Panc1 (cell line): ENCODE measurements around the gene ZNF654. TPM values are rescaled to one million over a fixed set of nuclear protein-coding genes. Genes with fewer than 3 reads are reported as not detected.

ENCODE experiments used
- ATAC-seq: fragments of 200-7000 bp; cut with Tn5 transposase; 2 replicates; pipeline ENCODE4 v1.9.1; 2020; ENCODE audit warnings: mild to moderate bottlenecking, moderate library complexity
- BruUV-seq: library from RNA; stranded (reverse); fragments of 400-500 nt; replicated peaks from 2 replicates; lab custom pipeline; 2021; lab: Mats Ljungman, UMichigan
- CTCF ChIA-PET: fragments of 300-600 bp; sonication (Branson Sonifier 250); formaldehyde crosslinking; loops from one replicate; lab custom pipeline; 2022; ENCODE audit warnings: antibody characterized with exemption; lab: Charles Lee
- POLR2A ChIA-PET: fragments of 300-600 bp; sonication (Branson Sonifier 250); formaldehyde crosslinking; loops from one replicate; lab custom pipeline; 2022; ENCODE audit warnings: antibody characterized with exemption; lab: Charles Lee
- DNase-seq: peaks from one replicate; pipeline ENCODE4 v3.0.0-alpha.2; 2010; ENCODE audit warnings: low read depth, low spot score
- H3K27ac ChIP-seq: 2 replicates; pipeline ENCODE4 v1.5.1; 2011; ENCODE audit warnings: mild to moderate bottlenecking, low read length, inconsistent platforms
- H3K27me3 ChIP-seq: fragments of 200-500 bp; sonication (Bioruptor generic); 2 replicates; pipeline ENCODE4 v1.6.0; 2014; ENCODE audit warnings: low read length, inconsistent platforms; ENCODE audit not compliant: control insufficient read depth, insufficient read depth
- H3K36me3 ChIP-seq: fragments of 200-500 bp; sonication (Bioruptor generic); 2 replicates; pipeline ENCODE4 v1.5.1; 2014; ENCODE audit warnings: inconsistent platforms, mild to moderate bottlenecking, low read length, moderate library complexity; ENCODE audit not compliant: control insufficient read depth, insufficient read depth
- H3K4me1 ChIP-seq: 2 replicates; pipeline ENCODE4 v1.5.1; 2011; ENCODE audit warnings: inconsistent platforms, mild to moderate bottlenecking, low read length, moderate library complexity; ENCODE audit not compliant: control insufficient read depth, insufficient read depth
- H3K4me3 ChIP-seq, 2 experiments: 2 replicates each; pipeline ENCODE4 v1.5.1; 2011 to 2012; ENCODE audit warnings: low read depth in 2 of 2, low read length in 2 of 2, mild to moderate bottlenecking in 2 of 2, inconsistent platforms in 1 of 2, moderate library complexity in 1 of 2
- H3K9me3 ChIP-seq: fragments of 200-500 bp; sonication (Bioruptor generic); 2 replicates; pipeline ENCODE4 v1.5.1; 2014; ENCODE audit warnings: low read depth, mild to moderate bottlenecking, inconsistent platforms, low read length, moderate library complexity; ENCODE audit not compliant: control insufficient read depth, insufficient read depth
- CTCF ChIP-seq: fragments of 450-650 bp; IDR thresholded peaks from 2 replicates; pipeline ENCODE4 v1.5.1; 2017; ENCODE audit warnings: mild to moderate bottlenecking
- POLR2AphosphoS5 ChIP-seq: IDR thresholded peaks from 2 replicates; pipeline ENCODE4 v1.6.1; 2012; ENCODE audit warnings: mild to moderate bottlenecking, low read depth, low read length, moderate library complexity
- REST ChIP-seq, 2 experiments: IDR thresholded peaks; 2 replicates each; pipeline ENCODE4 v1.6.1; 2011 to 2012; ENCODE audit warnings: low read depth in 2 of 2, control low read depth in 1 of 2, low read length in 1 of 2, mild to moderate bottlenecking in 1 of 2, moderate library complexity in 1 of 2; ENCODE audit not compliant: insufficient read depth in 1 of 2
- SIN3A ChIP-seq: IDR thresholded peaks from 2 replicates; pipeline ENCODE4 v1.6.1; 2012; ENCODE audit warnings: low read depth, mild to moderate bottlenecking, low read length, moderate library complexity, borderline replicate concordance; ENCODE audit not compliant: insufficient read depth
- TCF7L2 ChIP-seq: IDR thresholded peaks from 2 replicates; pipeline ENCODE4 v1.6.1; 2011; ENCODE audit warnings: mild to moderate bottlenecking, low read depth, low read length, inconsistent platforms
- in situ Hi-C: cut with HindIII; loops from 2 replicates; pipeline ENCODE4 v1.10.0; 2016; ENCODE audit warnings: low sequenced_read_pairs, low pct_unique_long_range_greater_than_20kb
- intact Hi-C: fragments of 100-400 bp; cut with micrococcal nuclease; formaldehyde crosslinking; loops from one replicate; pipeline ENCODE4 v1.10.0; 2022; ENCODE audit not compliant: unreplicated experiment
- total RNA-seq: library from RNA; stranded (reverse); gene quantifications from one replicate; pipeline ENCODE4 v1.2.1, GENCODE V29; 2021; ENCODE audit not compliant: unreplicated experiment

Gene ZNF654
- total RNA-seq, 1 experiment from 2014 or later: 10.0 TPM

DNA sequence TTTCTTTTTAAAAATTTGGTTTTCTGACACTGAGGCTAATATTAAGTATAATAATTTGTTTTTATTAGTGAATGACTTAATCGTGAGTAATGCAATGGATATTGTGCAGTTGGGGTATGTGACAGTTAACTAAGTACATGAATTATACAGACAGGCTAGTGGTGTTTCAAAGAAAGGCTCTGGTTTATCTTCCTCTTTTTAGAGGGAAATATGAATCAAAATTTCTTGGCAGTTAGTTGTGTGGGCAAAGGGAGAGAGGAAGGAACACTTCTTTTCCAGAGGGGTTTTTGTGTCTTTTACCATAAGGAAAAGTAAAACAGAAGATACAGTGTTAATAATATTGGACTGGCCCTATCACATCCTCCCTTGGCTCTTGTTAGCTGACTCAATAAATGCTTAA is 2.7 kb downstream of the ZNF654 start:
- in situ Hi-C loops: no loop called here
- ATAC-seq: no peak

DNA sequence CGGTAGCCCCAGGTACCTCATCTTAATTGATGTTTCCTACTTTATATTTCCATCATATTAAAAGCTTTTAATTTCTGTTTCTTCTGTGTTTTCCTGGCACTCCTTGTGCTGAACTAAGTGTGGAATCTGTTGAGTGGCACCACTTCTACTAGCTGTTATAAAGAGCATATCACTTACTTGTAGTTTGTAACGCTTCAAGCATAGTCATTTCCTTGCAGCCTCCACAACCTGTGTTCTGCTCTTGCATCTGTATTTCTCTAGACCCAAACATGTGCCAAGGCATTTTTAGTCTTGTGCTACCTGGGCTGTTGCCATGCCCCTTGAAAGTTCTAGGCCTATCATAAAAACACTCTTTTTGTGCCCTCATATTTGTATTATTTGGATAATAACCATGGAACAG is 16.0 kb downstream of the ZNF654 start:
- Histone ChIP-seq H3K4me1 (no peaks in the 10 kb centered on the region), H3K9me3 (peaks cover 9% of the 10 kb centered on the region; the same call in 1 of the 2 replicates), H3K27me3 (no peaks in the 10 kb centered on the region), H3K27ac (no peak overlapping the region), H3K36me3 (no peaks in the 10 kb centered on the region), H3K4me3 (no peak overlapping the region)
- CTCF ChIA-PET: no interaction called here
- DNase-seq (no peak), ATAC-seq (no peak)
- POLR2A ChIA-PET: no interaction called here
- intact Hi-C loops (no loop called here), in situ Hi-C loops (no loop called here)
- TF ChIP-seq SIN3A: no peak
- no peak for TF ChIP-seq TCF7L2
- TF ChIP-seq POLR2AphosphoS5: no peak
- no peak for TF ChIP-seq REST (IDR thresholded peaks at IDR 0.05; ENCODE audit: insufficient read depth in 1 of 2, low read depth in 2 of 2, low read length in 1 of 2)
- TF ChIP-seq CTCF: no peak
- BruUV-seq: no TSS peak

More for the DNA sequence above, 2.7 kb downstream of the ZNF654 start:
- Histone ChIP-seq H3K4me1 (no peaks in the 10 kb centered on the region; the same call in 1 of the 2 replicates), H3K27me3 (no peaks in the 10 kb centered on the region), H3K36me3 (peaks cover 6% of the 10 kb centered on the region), H3K27ac (no peak overlapping the region), H3K9me3 (no peaks in the 10 kb centered on the region), H3K4me3 (no peak overlapping the region)
- no peak for TF ChIP-seq REST (IDR thresholded peaks at IDR 0.05; ENCODE audit: insufficient read depth in 1 of 2, low read depth in 2 of 2, low read length in 1 of 2)
- TF ChIP-seq POLR2AphosphoS5: no peak
- TF ChIP-seq CTCF: no peak
- no peak for TF ChIP-seq SIN3A
- CTCF ChIA-PET: no interaction called here
- POLR2A ChIA-PET: no interaction called here
- intact Hi-C loops: no loop called here
- no TSS peak for BruUV-seq
- no peak for DNase-seq
